VCaP (cell line): ENCODE data around the gene NSDHL.
"Not testable (repeated sequence)": the region's sequence is repeated elsewhere in the genome, so short reads cannot be mapped to it uniquely, and the experiment has no call there.

Experiments used
- H3K27ac ChIP-seq: fragments of 450-650 bp; 2 replicates; pipeline ENCODE4 v1.5.1; 2017
- CTCF ChIP-seq: fragments of 450-650 bp; conservative IDR thresholded peaks from 2 replicates; pipeline ENCODE4 v1.5.1; 2017; ENCODE audit warnings: mild to moderate bottlenecking, moderate library complexity

Gene NSDHL

GRCh38 chrX:152908486-152908885, 77.6 kb downstream of the NSDHL start:
- no peak overlapping the region for H3K27ac ChIP-seq
- TF ChIP-seq CTCF: no peak

DNA sequence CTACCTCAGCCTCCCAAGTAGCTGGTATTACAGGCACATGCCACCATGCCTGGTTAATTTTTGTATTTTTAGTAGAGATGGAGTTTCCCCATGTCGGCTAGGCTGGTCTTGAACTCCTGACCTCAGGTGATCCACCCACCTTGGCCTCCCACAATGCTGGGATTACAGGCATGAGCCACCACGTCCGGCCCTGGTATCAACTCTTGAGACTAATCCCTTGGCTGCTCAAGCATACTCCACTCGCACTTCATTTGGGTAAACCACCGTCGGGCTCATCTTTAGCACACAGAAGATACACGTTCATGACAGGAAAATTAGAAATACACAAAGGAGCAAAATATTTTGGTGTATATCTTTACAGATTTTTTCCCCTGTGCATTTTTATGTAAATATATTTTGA, 79.2 kb downstream of the NSDHL start:
- H3K27ac ChIP-seq: not testable (repeated sequence)

- H3K27ac ChIP-seq: no peak overlapping the region
- no peak for TF ChIP-seq CTCF
These were observed 81.2 kb downstream of the NSDHL start for GRCh38 chrX:152912106-152912505.

GRCh38 chrX:152912641-152913040, 81.8 kb downstream of the NSDHL start:
- no peak for TF ChIP-seq CTCF
- H3K27ac ChIP-seq: no peak overlapping the region

DNA sequence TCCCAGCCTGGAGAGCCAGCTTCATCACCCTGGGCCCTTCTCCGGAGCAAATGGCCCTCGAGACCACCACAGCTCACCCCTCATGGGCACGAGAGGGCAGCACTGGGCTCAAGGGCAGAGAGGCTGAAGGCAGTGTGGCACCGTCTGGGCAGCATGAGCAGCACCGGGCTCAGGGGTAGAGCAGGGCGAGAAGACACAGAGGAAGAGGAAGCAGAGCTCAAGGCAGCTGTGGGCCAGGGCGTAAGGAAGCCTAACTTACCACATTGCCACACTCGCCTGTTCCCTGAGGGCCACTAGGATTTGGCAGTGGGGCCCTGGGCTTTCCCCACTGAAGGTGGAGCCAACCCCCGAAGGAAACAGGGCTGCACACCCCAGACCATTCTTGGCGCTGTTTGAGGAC, 82.5 kb downstream of the NSDHL start:
- no peak overlapping the region for H3K27ac ChIP-seq

DNA sequence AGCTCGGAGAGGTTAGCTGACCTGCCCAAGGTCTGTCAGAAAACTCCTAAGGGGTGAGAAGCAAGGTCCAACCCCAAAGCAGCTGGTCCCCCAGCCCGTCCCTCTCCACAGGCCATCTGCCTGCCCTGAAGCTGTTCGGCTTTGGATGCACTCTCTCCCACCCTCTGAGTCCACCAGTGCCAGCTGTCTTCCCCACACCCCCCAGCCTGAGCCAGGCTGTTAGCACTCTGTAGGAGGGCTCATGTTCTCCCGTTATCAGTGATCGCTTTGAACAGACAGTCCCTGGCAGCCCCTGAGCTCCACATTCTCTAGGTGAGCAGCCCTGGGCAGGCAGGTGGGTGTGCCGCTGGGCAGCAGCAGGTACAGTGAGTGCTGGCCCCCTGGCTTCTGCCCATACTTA, 83.0 kb downstream of the NSDHL start:
- no peak for TF ChIP-seq CTCF
- H3K27ac ChIP-seq: no peak overlapping the region

More for the DNA sequence above, 82.5 kb downstream of the NSDHL start:
- no peak for TF ChIP-seq CTCF

DNA sequence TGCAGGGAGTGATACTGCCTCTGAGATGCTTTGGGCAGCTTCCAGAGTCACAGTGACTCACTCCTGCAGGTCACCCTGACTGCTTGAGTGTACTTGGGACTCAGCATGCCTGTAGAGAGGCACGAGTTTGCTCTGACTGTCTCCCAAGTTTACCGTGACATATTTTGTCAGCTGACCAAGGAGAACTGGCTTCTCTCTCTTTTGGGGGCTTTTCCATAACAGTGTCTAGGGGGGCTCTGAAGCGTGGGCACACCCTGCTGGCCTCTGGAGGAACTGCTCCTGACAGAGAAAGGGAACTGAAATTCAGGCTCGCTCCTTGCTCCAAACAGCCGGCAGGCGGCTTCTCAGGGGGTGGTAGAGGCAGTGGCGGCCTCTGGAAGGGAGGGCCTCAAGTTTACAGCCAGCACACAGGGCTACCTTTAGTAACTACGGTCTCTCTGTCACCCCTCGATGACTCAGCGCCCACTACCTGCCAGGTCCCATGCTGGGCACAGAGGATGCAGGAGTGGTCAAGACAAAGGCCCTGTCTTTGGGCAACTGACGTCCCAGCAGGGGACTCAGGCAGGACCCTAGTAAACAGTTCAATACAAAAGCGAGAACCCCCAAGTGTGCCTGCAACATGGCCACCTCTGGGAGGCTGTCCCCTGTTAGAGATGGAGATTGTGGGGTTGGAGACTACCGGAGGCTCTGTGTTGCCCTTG, 84.8 kb downstream of the NSDHL start:
- no peak overlapping the region for H3K27ac ChIP-seq
- peak; percentile 62 for TF ChIP-seq CTCF
